Colonic mucosa (tissue), 4 donors: ENCODE measurements around the gene KLRF1. TPM values are rescaled to one million over a fixed set of nuclear protein-coding genes. Genes with fewer than 3 reads are reported as not detected.

ENCODE experiments used
- DNase-seq: peaks from one replicate; pipeline ENCODE4 v3.0.0-alpha.2; 2020
- H3K27ac ChIP-seq: fragments of 200-600 bp; one replicate; pipeline ENCODE4 v1.8.0; 2021
- H3K27me3 ChIP-seq: fragments of 200-600 bp; one replicate; pipeline ENCODE4 v1.8.0; 2021
- H3K36me3 ChIP-seq: fragments of 200-600 bp; one replicate; pipeline ENCODE4 v1.8.0; 2021
- H3K4me1 ChIP-seq: fragments of 200-600 bp; one replicate; pipeline ENCODE4 v1.8.0; 2021; ENCODE audit warnings: mild to moderate bottlenecking
- H3K4me3 ChIP-seq: fragments of 200-600 bp; one replicate; pipeline ENCODE4 v1.8.0; 2021
- H3K9ac ChIP-seq, 2 donors: one replicate each; pipeline ENCODE4 v1.7.0; 2013; ENCODE audit warnings: control low read depth in 2 of 2, low read depth in 2 of 2, low read length in 2 of 2
- H3K9me3 ChIP-seq: fragments of 200-600 bp; one replicate; pipeline ENCODE4 v1.8.0; 2021
- CTCF ChIP-seq: fragments of 200-600 bp; IDR thresholded peaks from one replicate; pipeline ENCODE4 v1.8.0; 2022; ENCODE audit warnings: antibody characterized with exemption, mild to moderate bottlenecking
- intact Hi-C: fragments of 100-400 bp; cut with DNase I; formaldehyde crosslinking; loops from one replicate; pipeline ENCODE4 v1.14.1; 2022
- total RNA-seq, 2 donors: library from RNA; stranded (reverse); fragmentation: NEBNext Ultra II Directional in 1 of 2; extraction: Animal tissue kit (Norgen Biotek cat#: 25700) in 1 of 2; gene quantifications; one replicate each; pipeline ENCODE4 v1.2.1, GENCODE V29; 2021
- donor health status: healthy.
- donor health status: DM: no; HTN: no; CAD: no.
- donor health status: DM: no; HTN: no; CAD: no.

The KLRF1 gene
- total RNA-seq, 2 donors from 2014 or later: 0.40 to 0.61 TPM

- Histone ChIP-seq H3K4me1 (no peaks in the 10 kb centered on the region), H3K4me3 (no peak overlapping the region), H3K9ac (no peak overlapping the region), H3K36me3 (no peaks in the 10 kb centered on the region), H3K27ac (no peak overlapping the region), H3K9me3 (no peaks in the 10 kb centered on the region), H3K27me3 (no peaks in the 10 kb centered on the region)
- TF ChIP-seq CTCF: no peak
- intact Hi-C loops: no loop called here
- no peak for DNase-seq
Observed at GRCh38 chr12:9881988-9882387, 54.7 kb downstream of the KLRF1 start.

GRCh38 chr12:9883175-9883574 lies 55.9 kb downstream of the KLRF1 start:
- intact Hi-C loops: no loop called here
- no peak for DNase-seq
- no peaks in the 10 kb centered on the region for H3K36me3 ChIP-seq
- H3K4me1 ChIP-seq: no peaks in the 10 kb centered on the region
- TF ChIP-seq CTCF: no peak
- no peak overlapping the region for H3K9ac ChIP-seq
- H3K9me3 ChIP-seq: no peaks in the 10 kb centered on the region
- H3K27ac ChIP-seq: no peak overlapping the region
- no peak overlapping the region for H3K4me3 ChIP-seq
- H3K27me3 ChIP-seq: no peaks in the 10 kb centered on the region

DNA sequence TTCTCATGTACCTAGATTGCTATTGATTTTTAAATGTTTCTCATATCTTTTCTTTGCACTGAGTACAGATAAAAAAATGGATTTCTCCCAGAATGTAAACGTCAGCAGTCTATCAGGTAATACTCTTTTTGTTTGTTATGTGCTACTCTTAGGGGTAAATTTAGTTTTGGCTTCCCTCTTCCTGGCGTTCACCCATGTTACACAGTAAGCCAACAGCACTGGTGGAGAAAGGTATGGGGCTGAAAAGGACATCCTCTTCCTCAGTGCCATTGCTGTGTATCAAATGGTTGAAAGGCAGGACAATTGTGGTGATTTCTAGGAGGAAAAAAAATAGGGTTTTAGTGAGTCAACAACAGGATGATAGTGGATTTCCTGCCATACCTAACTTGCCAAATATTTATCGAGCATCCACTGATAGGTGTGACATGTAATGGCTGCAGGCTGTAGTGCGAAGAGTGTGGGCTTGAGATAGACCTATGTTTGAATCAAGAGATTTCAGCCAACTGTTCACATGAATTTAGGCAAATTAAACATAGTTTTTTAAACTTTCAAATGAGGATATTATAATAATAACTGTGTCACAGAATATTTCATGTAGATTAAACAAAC lies 61.5 kb downstream of the KLRF1 start:
- Histone ChIP-seq H3K27me3 (no peaks in the 10 kb centered on the region), H3K9ac (no peak overlapping the region), H3K9me3 (no peaks in the 10 kb centered on the region), H3K4me1 (no peaks in the 10 kb centered on the region), H3K27ac (no peak overlapping the region), H3K4me3 (no peak overlapping the region), H3K36me3 (no peaks in the 10 kb centered on the region)
- no peak for DNase-seq
- no peak for TF ChIP-seq CTCF
- intact Hi-C loops: no loop called here

Other genes starting within 250 kb of the KLRF1 start
- 1 to 10 TPM; 1.7 to 2.6 TPM for gene KLRB1, start 219.6 kb upstream of the KLRF1 start, total RNA-seq
- 1 to 10 TPM; 3.3 to 6.8 TPM for gene CLEC2D, start 157.8 kb upstream of the KLRF1 start, total RNA-seq
- gene CLECL1, start 94.4 kb upstream of the KLRF1 start, total RNA-seq: under 1 TPM in 1 of 2 donors, not detected in 1; 0.40 TPM
- 1 to 10 TPM; 1.4 to 3.2 TPM for gene CD69, start 66.6 kb upstream of the KLRF1 start, total RNA-seq
- 1 to 10 TPM; 1.7 to 6.7 TPM for gene CLEC2B, start 41.9 kb downstream of the KLRF1 start, total RNA-seq
- gene KLRF2, start 54.0 kb downstream of the KLRF1 start, total RNA-seq: not detected
- not detected for gene CLEC2A, start 104.9 kb downstream of the KLRF1 start, total RNA-seq
- under 1 TPM; 0.59 to 0.72 TPM for gene CLEC12A, start 143.9 kb downstream of the KLRF1 start, total RNA-seq
- gene CLEC1B, start 171.6 kb downstream of the KLRF1 start, total RNA-seq: not detected
- not detected for gene CLEC12B, start 183.1 kb downstream of the KLRF1 start, total RNA-seq
- under 1 TPM in 1 of 2 donors, not detected in 1; 0.47 TPM for gene CLEC9A, start 203.2 kb downstream of the KLRF1 start, total RNA-seq